GM12892 (cell line): ENCODE measurements around the gene CACNA1E.

Experiments used
- POLR2A ChIP-seq: IDR thresholded peaks from 2 replicates; pipeline ENCODE4 v1.6.1; 2011; ENCODE audit warnings: low read depth, low read length, control low read depth
- POLR2AphosphoS5 ChIP-seq: IDR thresholded peaks from 2 replicates; pipeline ENCODE4 v1.6.1; 2011; ENCODE audit warnings: low read depth, low read length, control low read depth

GRCh38 chr1:181816608-181817007 lies 333.3 kb downstream of the CACNA1E start:
- TF ChIP-seq POLR2A (no peak), POLR2AphosphoS5 (no peak)
